WERI-Rb-1 (cell line): Measurements from ENCODE around the gene RABEP2.

Source experiments
- DNase-seq: peaks from one replicate; pipeline ENCODE4 v3.0.0-alpha.2; 2020
- H3K27ac ChIP-seq: fragments of 250-450 bp; sonication (Bioruptor Pico); 2 replicates; pipeline ENCODE4 v1.5.1; 2020; ENCODE audit warnings: mild to moderate bottlenecking, moderate library complexity
- H3K27me3 ChIP-seq: fragments of 250-450 bp; sonication (Bioruptor Pico); 2 replicates; pipeline ENCODE4 v1.5.1; 2021; ENCODE audit warnings: mild to moderate bottlenecking, low read depth, moderate library complexity; ENCODE audit not compliant: insufficient read depth, severe bottlenecking
- H3K36me3 ChIP-seq: fragments of 250-450 bp; sonication (Bioruptor Pico); 2 replicates; pipeline ENCODE4 v1.5.1; 2020; ENCODE audit warnings: mild to moderate bottlenecking, moderate library complexity
- H3K4me3 ChIP-seq: 2 replicates; pipeline ENCODE4 v1.5.1; 2011; ENCODE audit warnings: low read depth, mild to moderate bottlenecking, control low read depth, low read length
- H3K9me3 ChIP-seq: fragments of 250-450 bp; sonication (Bioruptor Pico); 2 replicates; pipeline ENCODE4 v1.5.1; 2021; ENCODE audit warnings: mild to moderate bottlenecking, moderate library complexity; ENCODE audit not compliant: severe bottlenecking
- CTCF ChIP-seq: IDR thresholded peaks from 2 replicates; pipeline ENCODE4 v1.5.1; 2011; ENCODE audit warnings: low read depth, mild to moderate bottlenecking, control low read depth, inconsistent platforms, low read length

The RABEP2 gene

GRCh38 chr16:28913946-28914724 lies 10.9 kb downstream of the RABEP2 start:
- Histone ChIP-seq H3K4me3 (no peak overlapping the region), H3K27ac (no peak overlapping the region), H3K27me3 (no peaks in the 10 kb centered on the region), H3K36me3 (peaks cover 29% of the 10 kb centered on the region), H3K9me3 (no peaks in the 10 kb centered on the region)
- TF ChIP-seq CTCF, result no peak
- DNase-seq, result no peak

- TF ChIP-seq CTCF, result no peak
- H3K9me3 ChIP-seq, result no peaks in the 10 kb centered on the region
- DNase-seq, result no peak
- no peak overlapping the region for H3K27ac ChIP-seq
- no peaks in the 10 kb centered on the region for H3K27me3 ChIP-seq
- H3K4me3 ChIP-seq, result no peak overlapping the region
- H3K36me3 ChIP-seq, result peaks cover 32% of the 10 kb centered on the region
Measured at GRCh38 chr16:28912558-28912957, 12.5 kb downstream of the RABEP2 start.

GRCh38 chr16:28910086-28911031 lies 14.7 kb downstream of the RABEP2 start:
- no peaks in the 10 kb centered on the region for H3K9me3 ChIP-seq
- TF ChIP-seq CTCF, result no peak
- H3K4me3 ChIP-seq, result no peak overlapping the region
- peaks cover 31% of the 10 kb centered on the region for H3K36me3 ChIP-seq
- no peaks in the 10 kb centered on the region for H3K27me3 ChIP-seq
- DNase-seq, result peak; percentile 89
- peak overlapping the region; percentile 88 for H3K27ac ChIP-seq

- no peak overlapping the region for H3K4me3 ChIP-seq
- no peaks in the 10 kb centered on the region for H3K9me3 ChIP-seq
- H3K36me3 ChIP-seq, result peaks cover 47% of the 10 kb centered on the region
- no peaks in the 10 kb centered on the region for H3K27me3 ChIP-seq
- peak overlapping the region; percentile 77 for H3K27ac ChIP-seq
- no peak for TF ChIP-seq CTCF
- DNase-seq, result no peak
Measured at GRCh38 chr16:28905800-28906372, 19.2 kb downstream of the RABEP2 start.

- H3K27ac ChIP-seq, result peak overlapping the region; percentile 77
- no peaks in the 10 kb centered on the region for H3K9me3 ChIP-seq
- TF ChIP-seq CTCF, result no peak
- H3K4me3 ChIP-seq, result no peak overlapping the region
- DNase-seq, result peak; percentile 66
- peaks cover 53% of the 10 kb centered on the region for H3K36me3 ChIP-seq
- H3K27me3 ChIP-seq, result no peaks in the 10 kb centered on the region
Measured at GRCh38 chr16:28905229-28905754, 19.7 kb downstream of the RABEP2 start.
